Activated CD4-positive, alpha-beta T cell treated with anti-CD3 and anti-CD28 coated beads, Interleukin-2, amount 50 U/mL, for 1 hour (primary cell): Measurements from ENCODE around the gene VAV3.
"Not testable (repeated sequence)": the region's sequence is repeated elsewhere in the genome, so short reads cannot be mapped to it uniquely, and the experiment has no call there.

Source experiments
- DNase-seq: peaks from one replicate; pipeline ENCODE4 v3.0.0-alpha.2; 2020

The VAV3 gene

DNA sequence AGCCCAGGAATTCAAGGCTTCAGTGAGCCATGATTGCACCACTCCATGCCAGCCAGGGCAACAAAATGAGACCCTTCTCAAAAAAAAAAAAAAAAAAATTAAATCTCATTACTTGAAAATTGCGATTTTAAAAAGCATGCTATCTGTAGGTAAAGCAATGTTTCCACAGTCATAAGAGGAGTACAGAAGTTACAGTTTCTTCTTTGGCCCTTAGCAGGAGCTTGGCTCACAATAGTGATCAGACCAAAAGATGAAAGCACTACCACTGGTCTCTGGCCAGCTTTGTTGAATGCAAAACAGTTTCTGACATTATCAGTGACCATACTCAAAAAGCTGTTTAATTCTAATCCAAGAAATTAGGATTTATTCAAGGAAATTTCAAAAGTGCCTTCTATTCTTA lies 31.2 kb downstream of the VAV3 start:
- no peak for DNase-seq

GRCh38 chr1:107930292-107930691 lies 34.7 kb downstream of the VAV3 start:
- no peak for DNase-seq

GRCh38 chr1:107927820-107928219 lies 37.2 kb downstream of the VAV3 start:
- no peak for DNase-seq

- no peak for DNase-seq
Measured at GRCh38 chr1:107926436-107927080, 38.4 kb downstream of the VAV3 start.

DNA sequence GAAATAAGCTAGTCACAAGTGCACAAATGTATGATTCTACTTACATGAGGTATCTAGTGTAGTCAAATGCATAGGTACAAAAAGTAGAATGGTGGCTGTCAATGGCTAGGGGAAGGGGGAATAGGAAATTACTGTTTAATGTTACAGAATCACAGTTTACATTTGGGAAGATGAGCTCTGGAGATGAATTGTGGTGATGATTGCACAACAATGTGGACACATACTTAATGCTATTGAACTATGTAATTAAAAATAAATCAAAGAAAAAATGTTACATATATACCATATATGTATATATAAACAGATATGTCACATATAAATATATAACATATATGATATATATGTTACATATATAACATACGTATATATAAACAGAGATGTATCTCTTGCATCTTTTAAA lies 39.4 kb downstream of the VAV3 start:
- no peak for DNase-seq

DNA sequence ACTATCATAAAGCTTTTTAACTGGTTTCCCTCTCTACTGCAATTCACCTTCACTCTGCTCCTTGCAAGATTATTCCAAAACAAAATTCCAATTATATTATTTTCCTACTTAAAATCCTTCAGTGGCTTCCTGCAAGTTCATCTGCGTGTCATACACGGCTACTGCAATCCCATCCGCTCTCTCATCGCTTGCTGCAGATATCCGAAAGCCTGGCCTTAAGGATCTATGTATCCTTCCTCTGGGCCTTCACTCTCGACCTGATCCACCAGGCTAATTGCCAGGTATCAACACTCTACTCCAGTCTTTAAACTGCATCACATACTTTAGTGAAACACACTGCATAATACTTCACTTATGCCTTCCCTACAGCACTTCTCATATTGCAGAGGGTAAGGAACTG lies 44.0 kb downstream of the VAV3 start:
- DNase-seq = no peak

GRCh38 chr1:107920561-107920960 lies 44.4 kb downstream of the VAV3 start:
- no peak for DNase-seq

- DNase-seq = no peak
Measured at GRCh38 chr1:107919953-107920352, 45.0 kb downstream of the VAV3 start.

- DNase-seq = no peak
Measured at GRCh38 chr1:107914119-107914765, 50.7 kb downstream of the VAV3 start.

DNA sequence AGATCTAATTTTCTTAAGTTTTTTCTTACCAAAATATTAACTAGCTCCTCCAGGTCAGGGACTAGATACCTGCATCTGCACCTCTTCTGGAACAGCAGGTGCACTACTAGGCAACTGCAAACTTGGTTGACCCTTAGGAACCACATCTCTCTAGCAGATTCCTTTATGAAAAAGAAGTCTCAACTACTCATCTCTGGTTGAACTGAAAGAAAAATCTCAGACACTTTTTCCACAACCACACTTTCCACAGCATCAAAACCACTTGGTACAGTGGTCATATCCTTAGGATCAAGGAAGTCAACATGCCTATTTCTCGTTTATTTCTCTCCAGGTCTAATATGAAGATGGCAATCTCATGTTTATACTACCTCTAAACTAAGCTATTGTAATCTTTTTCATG lies 52.3 kb downstream of the VAV3 start:
- no peak for DNase-seq

DNA sequence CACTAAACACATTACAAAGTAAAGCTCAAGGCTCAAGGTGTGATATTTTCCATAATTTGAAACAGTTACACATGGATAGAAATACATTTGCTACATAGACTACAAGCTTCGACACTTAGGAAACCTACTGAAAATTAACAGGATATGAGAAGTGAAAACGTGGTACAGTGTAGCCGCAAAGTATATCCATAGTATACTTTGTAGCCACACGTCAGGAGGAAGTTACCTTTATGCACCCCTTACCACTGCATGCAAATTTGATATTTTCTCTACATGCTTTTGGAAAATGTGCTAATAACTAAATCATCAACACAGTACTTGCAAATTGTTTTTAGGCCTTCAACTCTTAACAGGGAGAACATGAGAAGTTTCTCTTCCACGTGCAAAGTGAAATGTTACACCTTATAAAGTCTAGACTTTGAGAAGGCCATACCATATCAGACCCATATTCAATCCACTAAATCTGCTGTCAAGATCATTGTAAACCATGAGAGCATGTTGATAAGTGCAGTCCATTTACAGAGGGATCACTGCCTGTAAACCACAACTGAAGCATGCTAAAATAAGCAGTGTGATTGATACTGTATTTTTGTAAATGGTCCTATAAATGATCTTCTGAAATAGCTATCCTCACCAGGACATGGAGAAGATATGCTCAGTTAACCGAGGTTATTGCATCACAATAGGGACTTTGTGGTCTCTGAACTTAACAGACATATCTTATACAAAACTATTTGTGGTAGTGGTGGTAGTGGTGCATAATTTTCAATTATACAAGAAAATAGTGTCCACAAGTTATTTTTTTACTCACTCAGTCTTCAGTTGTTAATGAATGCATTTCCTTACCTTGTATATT lies 64.7 kb downstream of the VAV3 start:
- DNase-seq = no peak

GRCh38 chr1:107899655-107900054 lies 65.3 kb downstream of the VAV3 start:
- DNase-seq = no peak

DNA sequence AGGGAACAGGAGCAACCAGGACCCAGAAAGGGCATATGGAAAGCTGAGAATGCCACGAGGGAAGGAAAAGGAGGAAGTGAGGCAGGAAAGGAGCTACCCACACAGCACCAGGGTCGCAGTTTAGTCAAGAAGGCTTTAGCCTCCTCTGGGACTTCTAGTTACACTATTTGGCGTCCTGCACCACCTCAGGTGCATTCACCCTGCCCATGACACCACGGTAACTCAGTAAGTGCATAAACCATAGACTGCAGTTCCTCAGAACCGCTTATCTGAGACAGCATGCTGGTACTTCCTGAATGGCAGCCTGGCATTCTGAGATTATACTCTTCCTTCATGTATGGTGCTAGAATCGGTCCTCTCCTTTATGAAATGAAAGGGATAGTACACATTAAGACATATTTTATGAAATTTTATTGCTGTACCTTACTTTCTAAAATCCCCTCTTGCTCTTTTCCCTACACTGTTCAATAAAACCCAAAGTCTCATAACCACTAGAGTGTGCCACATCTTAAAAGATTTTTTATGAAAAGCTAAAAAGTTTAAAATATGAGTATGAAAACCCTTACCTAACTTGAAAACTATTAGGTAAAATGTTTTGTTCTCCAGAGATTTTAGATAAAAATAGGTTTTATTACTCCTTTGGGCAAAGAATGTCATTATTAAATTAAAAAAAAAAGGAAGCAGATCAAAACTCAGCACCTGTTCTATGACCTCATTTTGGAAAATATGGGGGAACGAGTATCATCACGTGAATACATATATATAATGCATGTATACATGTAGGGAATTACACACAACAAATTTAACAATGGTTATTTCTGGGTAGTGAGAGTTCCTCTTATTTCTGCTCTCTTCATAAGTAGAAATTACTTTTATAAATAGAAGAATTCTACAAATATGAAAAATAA lies 67.3 kb downstream of the VAV3 start:
- DNase-seq = no peak

DNA sequence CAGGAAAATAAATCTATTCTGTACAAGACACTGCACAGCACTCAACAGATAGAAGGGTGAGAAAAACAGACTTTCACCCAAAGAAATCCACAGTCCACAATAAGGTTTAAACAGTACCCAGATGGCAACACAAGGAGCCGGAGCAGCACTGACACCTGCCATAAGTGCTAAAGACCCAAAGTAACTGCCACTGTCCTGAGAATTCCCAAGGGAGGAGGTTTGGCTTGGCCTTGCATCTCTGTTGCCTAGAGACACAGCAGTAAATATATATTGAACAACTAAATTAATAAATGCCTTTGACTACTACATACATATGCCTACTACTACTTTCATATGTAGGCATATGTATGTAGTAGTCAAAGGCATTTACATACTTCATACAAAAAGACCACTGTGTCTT lies 68.0 kb downstream of the VAV3 start:
- no peak for DNase-seq

GRCh38 chr1:107896401-107896800 lies 68.6 kb downstream of the VAV3 start:
- no peak for DNase-seq

GRCh38 chr1:107895403-107896191 lies 69.4 kb downstream of the VAV3 start:
- no peak for DNase-seq

DNA sequence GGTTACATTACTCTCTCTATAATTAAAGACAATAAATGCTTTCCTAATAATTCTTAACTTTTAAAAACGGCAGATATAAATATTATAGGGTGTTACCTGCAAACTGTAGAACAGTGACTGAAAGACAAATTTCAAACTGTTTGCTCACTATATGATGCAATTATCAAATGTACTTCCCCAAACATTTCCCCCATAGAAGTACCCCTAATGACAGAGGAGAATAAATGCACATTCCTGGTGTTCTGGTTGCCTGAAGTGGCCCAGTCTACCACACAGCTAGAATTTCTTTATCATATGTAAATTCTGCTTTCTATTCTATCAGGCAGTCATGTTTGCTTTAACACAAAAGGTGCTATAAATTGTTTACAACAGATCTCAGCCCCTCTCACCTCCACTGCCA lies 70.4 kb downstream of the VAV3 start:
- no peak for DNase-seq

- DNase-seq = not testable (repeated sequence)
Measured at GRCh38 chr1:107893350-107893749, 71.6 kb downstream of the VAV3 start.

GRCh38 chr1:107889524-107889923 lies 75.5 kb downstream of the VAV3 start:
- DNase-seq = no peak

- DNase-seq = no peak
Measured at GRCh38 chr1:107883562-107883961, 81.4 kb downstream of the VAV3 start.

- DNase-seq = no peak
Measured at GRCh38 chr1:107879927-107880326, 85.1 kb downstream of the VAV3 start.

GRCh38 chr1:107879346-107879745 lies 85.6 kb downstream of the VAV3 start:
- no peak for DNase-seq
